IPS-20b (cell line): Measurements from ENCODE around the gene IL17RC.

Experiments
- H3K27ac ChIP-seq: one replicate; pipeline ENCODE4 v1.5.1; 2013; ENCODE audit warnings: low read length
- H3K27me3 ChIP-seq: 2 replicates; pipeline ENCODE4 v1.6.1; 2013; ENCODE audit warnings: mild to moderate bottlenecking, low read length, inconsistent platforms; ENCODE audit not compliant: insufficient read depth
- H3K36me3 ChIP-seq: 2 replicates; pipeline ENCODE4 v1.6.1; 2013; ENCODE audit warnings: low read depth, mild to moderate bottlenecking, inconsistent platforms, low read length, moderate library complexity; ENCODE audit not compliant: insufficient read depth
- H3K4me1 ChIP-seq: 2 replicates; pipeline ENCODE4 v1.6.1; 2013; ENCODE audit warnings: mild to moderate bottlenecking, control low read depth, inconsistent platforms, low read length, moderate library complexity; ENCODE audit not compliant: insufficient read depth
- H3K4me3 ChIP-seq: 2 replicates; pipeline ENCODE4 v1.5.1; 2013; ENCODE audit warnings: mild to moderate bottlenecking, low read length, inconsistent platforms
- H3K9ac ChIP-seq: 2 replicates; pipeline ENCODE4 v1.6.1; 2013; ENCODE audit warnings: low read depth, mild to moderate bottlenecking, inconsistent platforms, low read length, moderate library complexity
- H3K9me3 ChIP-seq: 2 replicates; pipeline ENCODE4 v1.6.1; 2013; ENCODE audit warnings: mild to moderate bottlenecking, low read depth, low read length, inconsistent platforms; ENCODE audit not compliant: insufficient read depth

Gene IL17RC

DNA sequence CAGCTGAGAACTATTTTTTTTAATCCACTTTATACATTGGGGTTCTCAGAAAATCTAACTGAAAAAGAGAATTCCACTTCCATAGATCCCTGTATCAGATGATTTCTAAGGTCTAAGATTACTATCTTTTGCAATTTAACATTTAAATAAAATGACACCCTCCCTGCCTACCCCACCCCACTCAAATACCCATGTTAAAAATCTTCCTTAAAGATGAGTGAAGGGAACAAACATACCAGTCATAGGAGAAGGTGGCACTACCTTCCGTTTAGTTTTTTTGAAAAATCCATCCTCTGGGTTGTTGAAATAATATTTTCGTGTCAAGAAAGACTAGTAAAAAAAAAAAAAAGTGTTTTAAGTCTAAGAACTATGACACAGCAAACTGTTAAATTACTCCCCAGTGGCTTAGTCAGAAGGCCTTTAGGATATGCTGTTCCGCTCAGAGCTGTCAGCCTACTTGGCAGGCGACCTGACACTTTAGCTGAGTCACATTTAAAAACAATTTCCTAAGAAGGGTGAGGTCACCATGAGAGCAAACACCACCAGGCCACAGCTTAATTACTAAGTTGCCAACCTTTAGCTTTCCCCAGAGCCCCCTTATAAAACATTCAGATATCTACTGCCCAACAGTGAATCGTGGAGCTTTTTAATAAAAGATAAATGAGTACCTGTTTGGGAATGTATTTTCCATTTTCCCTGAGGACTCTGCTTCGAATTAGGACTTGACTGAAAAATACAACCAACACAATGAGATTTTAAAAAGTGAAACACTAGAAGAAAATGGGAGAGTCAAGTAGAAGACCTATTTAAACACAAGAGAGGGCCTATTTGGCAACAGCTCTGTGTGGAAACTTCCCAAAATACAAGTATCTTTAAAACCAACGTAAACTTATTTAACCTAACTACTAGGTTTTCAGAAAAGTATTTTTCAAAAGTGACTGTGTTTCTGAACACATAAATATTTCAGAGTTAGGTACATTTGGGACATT lies 60.1 kb downstream of the IL17RC start:
- Histone ChIP-seq H3K27ac (no peak overlapping the region), H3K27me3 (no peaks in the 10 kb centered on the region), H3K4me3 (no peak overlapping the region), H3K36me3 (peaks cover 66% of the 10 kb centered on the region), H3K9me3 (no peaks in the 10 kb centered on the region), H3K4me1 (no peaks in the 10 kb centered on the region), H3K9ac (no peak overlapping the region)

DNA sequence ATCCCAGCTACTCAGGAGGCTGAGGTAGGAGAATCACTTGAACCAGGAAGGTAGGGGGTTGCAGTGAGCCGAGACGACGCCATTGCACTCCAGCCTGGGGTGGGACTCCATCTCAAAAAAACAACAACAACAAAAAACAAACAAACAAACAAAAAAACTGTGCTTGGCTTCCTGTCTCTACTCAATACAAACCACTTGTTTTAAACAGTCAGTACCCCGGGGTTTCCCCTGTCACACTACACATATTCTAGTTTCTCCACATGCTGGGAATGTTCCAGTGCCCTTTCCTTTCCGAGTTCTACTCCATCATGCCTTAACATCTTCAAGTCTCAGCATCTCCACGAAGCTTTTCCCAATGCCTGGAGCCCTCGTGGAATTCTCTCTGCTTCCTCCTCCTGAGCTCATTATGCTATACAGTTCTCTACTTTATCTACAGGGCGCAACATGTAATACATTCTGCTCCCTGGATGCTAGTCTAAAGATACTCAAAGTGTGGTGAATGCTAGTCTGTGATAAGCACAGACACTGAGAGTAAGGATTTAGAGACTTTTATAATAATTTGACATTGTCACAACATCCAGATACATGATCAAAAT lies 61.9 kb downstream of the IL17RC start:
- Histone ChIP-seq H3K9ac (no peak overlapping the region), H3K4me1 (no peaks in the 10 kb centered on the region), H3K27ac (no peak overlapping the region), H3K4me3 (no peak overlapping the region), H3K27me3 (no peaks in the 10 kb centered on the region), H3K9me3 (no peaks in the 10 kb centered on the region), H3K36me3 (peaks cover 50% of the 10 kb centered on the region)

GRCh38 chr3:9980251-9980650 lies 63.4 kb downstream of the IL17RC start:
- no peak overlapping the region for H3K9ac ChIP-seq
- H3K27ac ChIP-seq = no peak overlapping the region
- H3K9me3 ChIP-seq = no peaks in the 10 kb centered on the region
- no peaks in the 10 kb centered on the region for H3K27me3 ChIP-seq
- no peaks in the 10 kb centered on the region for H3K4me1 ChIP-seq
- H3K4me3 ChIP-seq = no peak overlapping the region
- peaks cover 38% of the 10 kb centered on the region for H3K36me3 ChIP-seq
